HepG2 (cell line): ENCODE data around the gene OVAAL. TPM values are rescaled to one million over a fixed set of nuclear protein-coding genes. Genes with fewer than 3 reads are reported as not detected.

Source experiments
- ATF1 ChIP-seq: IDR thresholded peaks from 2 replicates; pipeline ENCODE4 v1.6.1; 2016; ENCODE audit warnings: mild to moderate bottlenecking, control low read depth
- ATRX ChIP-seq: sonication (generic); formaldehyde crosslinking; IDR thresholded peaks from 2 replicates; pipeline ENCODE4 v1.4.0; 2020; ENCODE audit warnings: missing genetic modification reagents, borderline replicate concordance
- CENPT ChIP-seq: sonication (generic); formaldehyde crosslinking; IDR thresholded peaks from 2 replicates; pipeline ENCODE4 v1.8.0; 2022; ENCODE audit warnings: low read depth, mild to moderate bottlenecking, moderate library complexity, missing genetic modification reagents
- DMAP1 ChIP-seq: IDR thresholded peaks from 2 replicates; pipeline ENCODE4 v1.6.1; 2016
- ELF1 ChIP-seq: sonication (generic); formaldehyde crosslinking; IDR thresholded peaks from 2 replicates; pipeline ENCODE4 v1.4.0; 2020; ENCODE audit warnings: missing genetic modification reagents
- FLYWCH1 ChIP-seq: sonication (generic); formaldehyde crosslinking; IDR thresholded peaks from 2 replicates; pipeline ENCODE4 v1.8.1; 2023; ENCODE audit warnings: mild to moderate bottlenecking, missing genetic modification reagents
- KLF11 ChIP-seq: IDR thresholded peaks from 2 replicates; pipeline ENCODE4 v1.6.1; 2016; ENCODE audit warnings: missing compliant biosample characterization
- KLF16 ChIP-seq, 2 experiments: sonication (generic) in 1 of 2; formaldehyde crosslinking in 1 of 2; IDR thresholded peaks; 2 replicates each; pipeline versions ENCODE4 v1.6.1 to v1.8.0; 2016 to 2023; ENCODE audit warnings: missing genetic modification reagents in 2 of 2, missing compliant biosample characterization in 1 of 2
- KMT2A ChIP-seq: sonication (generic); formaldehyde crosslinking; IDR thresholded peaks from 2 replicates; pipeline ENCODE4 v1.4.0; 2020; ENCODE audit warnings: missing genetic modification reagents
- MZF1 ChIP-seq: sonication (generic); formaldehyde crosslinking; IDR thresholded peaks from 2 replicates; pipeline ENCODE4 v1.8.1; 2023; ENCODE audit warnings: mild to moderate bottlenecking, missing genetic modification reagents, borderline replicate concordance
- PCBP1 ChIP-seq: fragments of 200-400 bp; formaldehyde crosslinking; IDR thresholded peaks from 2 replicates; pipeline ENCODE4 v1.6.1; 2017; ENCODE audit warnings: mild to moderate bottlenecking, low read depth, low read length, borderline replicate concordance
- POLR2G ChIP-seq: fragments of 200-400 bp; formaldehyde crosslinking; IDR thresholded peaks from 2 replicates; pipeline ENCODE4 v1.6.1; 2018; ENCODE audit warnings: mild to moderate bottlenecking, low read depth, low read length, moderate library complexity
- TAF1 ChIP-seq: sonication (generic); formaldehyde crosslinking; IDR thresholded peaks from 2 replicates; pipeline ENCODE4 v1.4.0; 2020; ENCODE audit warnings: missing genetic modification reagents
- TGIF2 ChIP-seq: IDR thresholded peaks from 2 replicates; pipeline ENCODE4 v1.6.1; 2016; ENCODE audit warnings: control low read depth, missing compliant biosample characterization
- XBP1 ChIP-seq: sonication (generic); formaldehyde crosslinking; IDR thresholded peaks from 2 replicates; pipeline ENCODE4 v1.5.0; 2020; ENCODE audit warnings: missing genetic modification reagents
- ZNF12 ChIP-seq: sonication (generic); formaldehyde crosslinking; IDR thresholded peaks from 2 replicates; pipeline ENCODE4 v1.5.0; 2020; ENCODE audit warnings: missing genetic modification reagents
- ZNF24 ChIP-seq: fragments of 450-650 bp; IDR thresholded peaks from 2 replicates; pipeline ENCODE4 v1.6.1; 2017; ENCODE audit warnings: antibody characterized with exemption, mild to moderate bottlenecking
- ZNF296 ChIP-seq: sonication (generic); formaldehyde crosslinking; conservative IDR thresholded peaks from 2 replicates; pipeline ENCODE4 v1.5.0; 2020; ENCODE audit warnings: mild to moderate bottlenecking, missing genetic modification reagents
- ZNF382 ChIP-seq: sonication (generic); formaldehyde crosslinking; IDR thresholded peaks from 2 replicates; pipeline ENCODE4 v1.5.0; 2020; ENCODE audit warnings: missing genetic modification reagents, mild to moderate bottlenecking, borderline replicate concordance
- polyA plus RNA-seq, 8 experiments: library from polyadenylated mRNA; depleted of rRNA in 3 of 8; stranded (reverse) in 7 of 8; unstranded in 1 of 8; fragments of >200 nt; fragmentation: Illumina TruSeq in 4 of 8; extraction: Trizol in 4 of 8; gene quantifications; 2 replicates each; pipeline versions ENCODE4 v1.2.1 to v1.2.3, GENCODE V29; 2011 to 2016; ENCODE audit warnings: low read depth in 4 of 8, missing spikeins in 1 of 8, mixed read lengths in 1 of 8; ENCODE audit not compliant: insufficient read depth in 1 of 8
- total RNA-seq, 5 experiments: library from RNA; depleted of rRNA; stranded (reverse); fragments of >200 nt; fragmentation: Illumina TruSeq; extraction: Trizol; gene quantifications; 2 replicates each; pipeline ENCODE4 v1.2.3, GENCODE V29; 2016; ENCODE audit warnings: low read depth in 1 of 5
- TF ChIP-seq, protein P1 (sequence below): sonication (generic); formaldehyde crosslinking; IDR thresholded peaks from 2 replicates; pipeline ENCODE4 v1.8.0; 2022; ENCODE audit warnings: mild to moderate bottlenecking, missing genetic modification reagents; ENCODE audit not compliant: insufficient replicate concordance
- TF ChIP-seq, protein P2 (sequence below): sonication (generic); formaldehyde crosslinking; IDR thresholded peaks from 2 replicates; pipeline ENCODE4 v1.5.0; 2020; ENCODE audit warnings: mild to moderate bottlenecking, missing genetic modification reagents
- TF ChIP-seq, protein P3 (sequence below): sonication (generic); formaldehyde crosslinking; IDR thresholded peaks from 2 replicates; pipeline ENCODE4 v1.4.0; 2020; ENCODE audit warnings: missing genetic modification reagents
- TF ChIP-seq, protein P4 (sequence below): fragments of 450-650 bp; IDR thresholded peaks from 2 replicates; pipeline ENCODE4 v1.6.1; 2016

OVAAL gene
- total and polyA plus RNA-seq, 2 of the 13 experiments (the other 11 are each of a cell fraction or from before 2014, with no cell fraction given): 0.04 TPM; not detected in 1

DNA sequence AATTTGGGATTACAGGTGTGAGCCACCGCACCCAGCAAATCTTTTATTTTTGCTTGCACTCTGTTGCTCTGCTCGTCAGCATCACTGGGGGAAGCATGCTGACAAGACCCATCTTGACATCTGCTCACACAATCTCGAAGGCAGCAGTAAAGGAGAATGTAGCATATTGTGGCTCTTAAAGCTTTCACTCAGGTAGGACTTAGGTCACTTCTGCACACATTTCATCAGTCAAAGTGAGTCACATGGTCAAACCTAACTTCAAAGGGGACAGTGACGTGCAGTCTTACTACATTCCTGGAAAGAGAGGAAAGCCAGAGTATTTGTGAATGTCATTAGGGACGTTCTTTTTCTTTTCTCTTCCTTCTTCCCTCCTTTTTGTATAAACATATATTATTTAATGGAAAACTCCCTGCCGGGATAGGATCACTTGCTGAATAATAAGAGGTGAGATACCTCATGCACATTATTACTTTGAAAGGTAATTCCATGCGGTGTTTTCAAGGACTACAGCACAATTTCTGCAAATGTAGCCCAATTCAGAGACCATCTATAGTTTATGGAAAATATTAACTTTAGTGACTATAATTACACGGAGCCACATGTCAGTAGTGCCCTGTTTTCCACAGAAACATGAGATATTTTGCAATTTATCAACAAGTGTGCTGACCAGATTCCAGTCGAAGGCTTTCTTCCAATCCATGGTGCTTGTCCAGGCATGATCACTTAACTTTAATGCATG lies 37.1 kb upstream of the OVAAL start (continued):
- TF ChIP-seq, protein P1, sequence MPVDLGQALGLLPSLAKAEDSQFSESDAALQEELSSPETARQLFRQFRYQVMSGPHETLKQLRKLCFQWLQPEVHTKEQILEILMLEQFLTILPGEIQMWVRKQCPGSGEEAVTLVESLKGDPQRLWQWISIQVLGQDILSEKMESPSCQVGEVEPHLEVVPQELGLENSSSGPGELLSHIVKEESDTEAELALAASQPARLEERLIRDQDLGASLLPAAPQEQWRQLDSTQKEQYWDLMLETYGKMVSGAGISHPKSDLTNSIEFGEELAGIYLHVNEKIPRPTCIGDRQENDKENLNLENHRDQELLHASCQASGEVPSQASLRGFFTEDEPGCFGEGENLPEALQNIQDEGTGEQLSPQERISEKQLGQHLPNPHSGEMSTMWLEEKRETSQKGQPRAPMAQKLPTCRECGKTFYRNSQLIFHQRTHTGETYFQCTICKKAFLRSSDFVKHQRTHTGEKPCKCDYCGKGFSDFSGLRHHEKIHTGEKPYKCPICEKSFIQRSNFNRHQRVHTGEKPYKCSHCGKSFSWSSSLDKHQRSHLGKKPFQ (CRISPR knock-in tag): no peak
- no peak for TF ChIP-seq ZNF12 (CRISPR knock-in tag)
- no peak for TF ChIP-seq TAF1 (CRISPR knock-in tag)
- TF ChIP-seq, protein P2, sequence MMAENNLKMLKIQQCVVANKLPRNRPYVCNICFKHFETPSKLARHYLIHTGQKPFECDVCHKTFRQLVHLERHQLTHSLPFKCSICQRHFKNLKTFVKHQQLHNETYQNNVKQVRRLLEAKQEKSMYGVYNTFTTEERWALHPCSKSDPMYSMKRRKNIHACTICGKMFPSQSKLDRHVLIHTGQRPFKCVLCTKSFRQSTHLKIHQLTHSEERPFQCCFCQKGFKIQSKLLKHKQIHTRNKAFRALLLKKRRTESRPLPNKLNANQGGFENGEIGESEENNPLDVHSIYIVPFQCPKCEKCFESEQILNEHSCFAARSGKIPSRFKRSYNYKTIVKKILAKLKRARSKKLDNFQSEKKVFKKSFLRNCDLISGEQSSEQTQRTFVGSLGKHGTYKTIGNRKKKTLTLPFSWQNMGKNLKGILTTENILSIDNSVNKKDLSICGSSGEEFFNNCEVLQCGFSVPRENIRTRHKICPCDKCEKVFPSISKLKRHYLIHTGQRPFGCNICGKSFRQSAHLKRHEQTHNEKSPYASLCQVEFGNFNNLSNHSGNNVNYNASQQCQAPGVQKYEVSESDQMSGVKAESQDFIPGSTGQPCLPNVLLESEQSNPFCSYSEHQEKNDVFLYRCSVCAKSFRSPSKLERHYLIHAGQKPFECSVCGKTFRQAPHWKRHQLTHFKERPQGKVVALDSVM: no peak
- no peak for TF ChIP-seq PCBP1
- 0 out of 2 replicates have a peak, but pooled peaks have one; percentile 28 for TF ChIP-seq POLR2G
- TF ChIP-seq, protein P3, sequence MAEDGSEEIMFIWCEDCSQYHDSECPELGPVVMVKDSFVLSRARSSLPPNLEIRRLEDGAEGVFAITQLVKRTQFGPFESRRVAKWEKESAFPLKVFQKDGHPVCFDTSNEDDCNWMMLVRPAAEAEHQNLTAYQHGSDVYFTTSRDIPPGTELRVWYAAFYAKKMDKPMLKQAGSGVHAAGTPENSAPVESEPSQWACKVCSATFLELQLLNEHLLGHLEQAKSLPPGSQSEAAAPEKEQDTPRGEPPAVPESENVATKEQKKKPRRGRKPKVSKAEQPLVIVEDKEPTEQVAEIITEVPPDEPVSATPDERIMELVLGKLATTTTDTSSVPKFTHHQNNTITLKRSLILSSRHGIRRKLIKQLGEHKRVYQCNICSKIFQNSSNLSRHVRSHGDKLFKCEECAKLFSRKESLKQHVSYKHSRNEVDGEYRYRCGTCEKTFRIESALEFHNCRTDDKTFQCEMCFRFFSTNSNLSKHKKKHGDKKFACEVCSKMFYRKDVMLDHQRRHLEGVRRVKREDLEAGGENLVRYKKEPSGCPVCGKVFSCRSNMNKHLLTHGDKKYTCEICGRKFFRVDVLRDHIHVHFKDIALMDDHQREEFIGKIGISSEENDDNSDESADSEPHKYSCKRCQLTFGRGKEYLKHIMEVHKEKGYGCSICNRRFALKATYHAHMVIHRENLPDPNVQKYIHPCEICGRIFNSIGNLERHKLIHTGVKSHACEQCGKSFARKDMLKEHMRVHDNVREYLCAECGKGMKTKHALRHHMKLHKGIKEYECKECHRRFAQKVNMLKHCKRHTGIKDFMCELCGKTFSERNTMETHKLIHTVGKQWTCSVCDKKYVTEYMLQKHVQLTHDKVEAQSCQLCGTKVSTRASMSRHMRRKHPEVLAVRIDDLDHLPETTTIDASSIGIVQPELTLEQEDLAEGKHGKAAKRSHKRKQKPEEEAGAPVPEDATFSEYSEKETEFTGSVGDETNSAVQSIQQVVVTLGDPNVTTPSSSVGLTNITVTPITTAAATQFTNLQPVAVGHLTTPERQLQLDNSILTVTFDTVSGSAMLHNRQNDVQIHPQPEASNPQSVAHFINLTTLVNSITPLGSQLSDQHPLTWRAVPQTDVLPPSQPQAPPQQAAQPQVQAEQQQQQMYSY (CRISPR knock-in tag): no peak
- TF ChIP-seq DMAP1: no peak
- TF ChIP-seq ATF1 (CRISPR knock-in tag): peak; percentile 65
- no peak for TF ChIP-seq ELF1
- no peak for TF ChIP-seq ZNF382 (CRISPR knock-in tag)
- no peak for TF ChIP-seq TGIF2 (CRISPR knock-in tag)
- TF ChIP-seq CENPT: no peak
- TF ChIP-seq ZNF24: no peak
- 0 out of 2 replicates have a peak, but pooled peaks have one; percentile 53 for TF ChIP-seq KMT2A (CRISPR knock-in tag)
- TF ChIP-seq XBP1 (CRISPR knock-in tag): no peak
- no peak for TF ChIP-seq ZNF296 (CRISPR knock-in tag)
- TF ChIP-seq, protein P4, sequence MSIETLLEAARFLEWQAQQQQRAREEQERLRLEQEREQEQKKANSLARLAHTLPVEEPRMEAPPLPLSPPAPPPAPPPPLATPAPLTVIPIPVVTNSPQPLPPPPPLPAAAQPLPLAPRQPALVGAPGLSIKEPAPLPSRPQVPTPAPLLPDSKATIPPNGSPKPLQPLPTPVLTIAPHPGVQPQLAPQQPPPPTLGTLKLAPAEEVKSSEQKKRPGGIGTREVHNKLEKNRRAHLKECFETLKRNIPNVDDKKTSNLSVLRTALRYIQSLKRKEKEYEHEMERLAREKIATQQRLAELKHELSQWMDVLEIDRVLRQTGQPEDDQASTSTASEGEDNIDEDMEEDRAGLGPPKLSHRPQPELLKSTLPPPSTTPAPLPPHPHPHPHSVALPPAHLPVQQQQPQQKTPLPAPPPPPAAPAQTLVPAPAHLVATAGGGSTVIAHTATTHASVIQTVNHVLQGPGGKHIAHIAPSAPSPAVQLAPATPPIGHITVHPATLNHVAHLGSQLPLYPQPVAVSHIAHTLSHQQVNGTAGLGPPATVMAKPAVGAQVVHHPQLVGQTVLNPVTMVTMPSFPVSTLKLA: no peak
- no peak for TF ChIP-seq KLF11 (CRISPR knock-in tag)
- TF ChIP-seq FLYWCH1: no peak
- TF ChIP-seq MZF1 (CRISPR knock-in tag): no peak
- 0 out of 4 replicates have a peak, but pooled peaks of 1 of the 2 experiments have one; percentile 22 for TF ChIP-seq KLF16 (CRISPR knock-in tag; IDR thresholded peaks at IDR 0.05)
- TF ChIP-seq ATRX (CRISPR knock-in tag): no peak
